Ovary (tissue), 3 donors: Measurements from ENCODE around the gene AKT3.

Source experiments
- CTCF ChIP-seq, 3 donors: fragments of 450-650 bp in 2 of 3; fragments of 200-600 bp in 1 of 3; IDR thresholded peaks; one replicate each; pipeline versions ENCODE4 v1.5.1 to v1.8.0; 2016 to 2022; ENCODE audit warnings: antibody characterized with exemption in 3 of 3, mild to moderate bottlenecking in 1 of 3
- POLR2A ChIP-seq: fragments of 450-650 bp; IDR thresholded peaks from one replicate; pipeline ENCODE4 v1.6.1; 2017; ENCODE audit warnings: antibody characterized with exemption, mild to moderate bottlenecking, moderate library complexity
- donor health status: DM: no; HTN: no; CAD: no.

GRCh38 chr1:243883551-243883950 lies 33.5 kb upstream of the AKT3 start:
- TF ChIP-seq CTCF (IDR thresholded peaks at IDR 0.05) (no peak), POLR2A (no peak)
